Measurements from ENCODE around the gene FHIT.

- TF ChIP-seq CTCF (IDR thresholded peaks at IDR 0.05), result no peak
- no peak for TF ChIP-seq POLR2AphosphoS5 (IDR thresholded peaks at IDR 0.05)
Measured at GRCh38 chr3:61222467-61222866, 28.8 kb downstream of the FHIT start.

Measured in transverse colon (tissue), 4 donors.